ENCODE results near the gene UGT8.

UGT8 gene

DNA sequence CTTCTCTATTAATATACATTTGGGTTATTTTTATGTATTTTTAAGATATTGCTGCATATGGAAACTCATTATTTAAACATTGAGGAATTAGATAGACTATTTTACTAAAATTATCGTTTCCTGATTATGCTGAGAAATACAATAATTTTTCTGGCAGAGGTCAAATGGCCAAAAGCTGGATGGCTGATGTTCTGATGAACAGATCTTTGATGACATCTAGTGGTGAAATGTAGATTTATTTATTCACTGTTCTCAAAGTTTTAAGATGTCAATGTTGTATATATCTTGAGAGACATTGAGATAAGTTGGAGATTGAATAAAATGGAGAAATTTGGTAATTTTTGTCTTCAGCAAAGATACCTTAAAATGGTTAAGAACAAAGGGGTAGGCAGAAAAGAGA is 96.2 kb downstream of the UGT8 start:
- DNase-seq (ENCODE audit: low spot score): peak; percentile 7
- TF ChIP-seq CTCF (IDR thresholded peaks at IDR 0.05; ENCODE audit: extremely low read depth, missing control alignments): no peak

GRCh38 chr4:114698231-114698630 is 99.6 kb downstream of the UGT8 start:
- DNase-seq (ENCODE audit: low spot score): no peak
- no peak for TF ChIP-seq CTCF (IDR thresholded peaks at IDR 0.05; ENCODE audit: extremely low read depth, missing control alignments)

DNA sequence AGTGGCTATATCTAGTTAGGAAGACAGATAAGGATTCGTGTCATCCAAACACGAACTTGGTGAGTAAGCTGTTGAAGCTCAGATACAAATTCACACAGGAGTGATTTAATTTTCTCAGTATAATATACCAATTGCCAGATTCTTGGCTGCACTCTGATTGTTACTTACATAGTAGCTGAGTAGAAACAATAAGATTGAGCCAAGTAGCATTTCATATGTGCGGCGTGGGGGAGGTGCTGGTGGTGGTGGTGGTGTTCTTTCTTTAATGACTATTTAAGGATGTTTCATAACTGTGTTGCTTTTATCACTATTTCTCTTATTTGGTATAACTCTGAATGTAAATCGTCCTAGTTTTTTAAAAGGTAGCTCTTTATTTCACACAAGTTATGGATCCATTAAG is 102.9 kb downstream of the UGT8 start:
- no peak for TF ChIP-seq CTCF (IDR thresholded peaks at IDR 0.05; ENCODE audit: extremely low read depth, missing control alignments)
- no peak for DNase-seq (ENCODE audit: low spot score)

DNA sequence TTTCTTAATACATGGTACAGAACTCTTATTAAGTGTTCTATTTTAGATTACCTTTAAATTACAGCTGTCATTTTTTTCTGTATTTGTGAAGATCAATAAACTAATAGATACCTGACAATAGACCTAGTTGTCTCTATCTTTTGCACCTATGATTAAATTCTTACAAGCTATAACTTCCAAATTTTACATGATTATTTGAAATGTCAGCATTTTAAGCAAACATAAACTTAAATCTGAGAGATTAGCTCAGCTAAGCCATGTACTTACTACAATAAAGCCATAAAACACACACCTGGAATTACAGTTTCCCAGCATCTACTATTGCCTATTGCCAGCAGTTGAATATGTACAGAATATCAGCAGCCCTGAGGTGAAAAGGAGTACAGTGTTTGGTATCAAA is 118.8 kb downstream of the UGT8 start:
- no peak for TF ChIP-seq CTCF (IDR thresholded peaks at IDR 0.05; ENCODE audit: extremely low read depth, missing control alignments)
- no peak for DNase-seq (ENCODE audit: low spot score)

GRCh38 chr4:114725066-114725465 is 126.5 kb downstream of the UGT8 start:
- no peak for TF ChIP-seq CTCF (IDR thresholded peaks at IDR 0.05; ENCODE audit: extremely low read depth, missing control alignments)
- DNase-seq (ENCODE audit: low spot score): no peak

DNA sequence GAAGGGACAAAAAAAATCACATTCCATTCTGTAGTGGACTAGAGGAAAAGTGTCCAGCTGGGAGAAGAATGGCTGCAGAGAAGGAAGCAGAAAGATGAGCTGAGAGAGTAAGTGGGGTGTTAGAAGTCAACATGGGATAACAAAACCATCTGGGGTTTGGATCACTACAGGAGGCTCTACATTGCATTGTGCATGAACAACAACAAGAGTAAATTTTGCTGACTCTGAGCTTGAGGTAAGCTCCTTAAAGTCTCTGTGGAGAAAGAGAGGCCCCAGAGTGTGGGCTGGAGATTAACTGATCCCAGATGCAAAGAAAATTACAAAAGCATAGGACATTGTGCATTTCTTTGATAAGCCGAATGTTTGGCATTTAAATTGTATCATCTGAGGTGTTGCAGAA is 128.9 kb downstream of the UGT8 start:
- no peak for DNase-seq (ENCODE audit: low spot score)
- no peak for TF ChIP-seq CTCF (IDR thresholded peaks at IDR 0.05; ENCODE audit: extremely low read depth, missing control alignments)
